GM10248 (cell line): Measurements from ENCODE around the gene C4BPA.

Experiments
- CTCF ChIA-PET: fragments of 300-600 bp; sonication (Branson Sonifier 250); formaldehyde crosslinking; extraction: SDS; loops from one replicate; lab custom pipeline; 2021; ENCODE audit warnings: antibody characterized with exemption; lab: Yijun Ruan, JAX
- POLR2A ChIA-PET: fragments of 350-650 bp; sonication (Branson Sonifier 250); formaldehyde crosslinking; extraction: SDS; loops from one replicate; lab custom pipeline; 2020; ENCODE audit warnings: antibody characterized with exemption; lab: Yijun Ruan, JAX
- DNase-seq: peaks from one replicate; pipeline ENCODE4 v3.0.0; 2012; ENCODE audit errors: extremely low spot score
- CTCF ChIP-seq: IDR thresholded peaks from 2 replicates; pipeline ENCODE4 v1.5.1; 2012; ENCODE audit warnings: mild to moderate bottlenecking, low read depth; ENCODE audit errors: extremely low read depth, missing control alignments, control extremely low read depth

Gene C4BPA

GRCh38 chr1:207101720-207102119 is 2.3 kb upstream of the C4BPA start:
- ChIA-PET POLR2A (no interaction called here), CTCF (no interaction called here)
- no peak for DNase-seq
- no peak for TF ChIP-seq CTCF

- no peak for TF ChIP-seq CTCF
- CTCF ChIA-PET = interaction anchor here (2.6 kb wide), 1 partner anchor 398 kb away, joined by 6 read pairs; no protein-coding TSS in a partner anchor
- DNase-seq = no peak
- POLR2A ChIA-PET = no interaction called here
Observed at GRCh38 chr1:207102146-207102545, 1.9 kb upstream of the C4BPA start.

GRCh38 chr1:207102659-207103058 is 1.4 kb upstream of the C4BPA start:
- CTCF ChIA-PET = interaction anchor here (2.6 kb wide), 1 partner anchor 397 kb away, joined by 6 read pairs; no protein-coding TSS in a partner anchor
- DNase-seq = no peak
- TF ChIP-seq CTCF = no peak
- POLR2A ChIA-PET = no interaction called here

- no peak for DNase-seq
- ChIA-PET POLR2A (no interaction called here), CTCF (no interaction called here)
- TF ChIP-seq CTCF = no peak
Observed at GRCh38 chr1:207109004-207109403, 5.0 kb downstream of the C4BPA start.

- ChIA-PET POLR2A (no interaction called here), CTCF (no interaction called here)
- no peak for DNase-seq
- TF ChIP-seq CTCF = no peak
Observed at GRCh38 chr1:207112616-207113296, 8.7 kb downstream of the C4BPA start.

GRCh38 chr1:207115269-207115668 is 11.2 kb downstream of the C4BPA start:
- CTCF ChIA-PET = interaction anchor here (0.8 kb wide), 1 partner anchor 37 kb away, joined by 3 read pairs; no protein-coding TSS in a partner anchor
- TF ChIP-seq CTCF = no peak
- DNase-seq = no peak
- POLR2A ChIA-PET = no interaction called here
